Stimulated activated CD4-positive, alpha-beta T cell treated with anti-CD3 and anti-CD28 coated beads, Interleukin-1b, Interleukin-23, amount 100 ng/mL, for 48 hours (primary cell): Measurements from ENCODE around the gene SP140.
"Not testable (repeated sequence)": the region's sequence is repeated elsewhere in the genome, so short reads cannot be mapped to it uniquely, and the experiment has no call there.

Source experiments
- DNase-seq: peaks from one replicate; pipeline ENCODE4 v3.0.0-alpha.2; 2020

Gene SP140

GRCh38 chr2:230225486-230225885 is at the start of gene SP140:
Gene SP140 (plus strand): TSS chr2:230225736. CDS start chr2:230225845, 109 bp downstream.
- peak; percentile 89 for DNase-seq

DNA sequence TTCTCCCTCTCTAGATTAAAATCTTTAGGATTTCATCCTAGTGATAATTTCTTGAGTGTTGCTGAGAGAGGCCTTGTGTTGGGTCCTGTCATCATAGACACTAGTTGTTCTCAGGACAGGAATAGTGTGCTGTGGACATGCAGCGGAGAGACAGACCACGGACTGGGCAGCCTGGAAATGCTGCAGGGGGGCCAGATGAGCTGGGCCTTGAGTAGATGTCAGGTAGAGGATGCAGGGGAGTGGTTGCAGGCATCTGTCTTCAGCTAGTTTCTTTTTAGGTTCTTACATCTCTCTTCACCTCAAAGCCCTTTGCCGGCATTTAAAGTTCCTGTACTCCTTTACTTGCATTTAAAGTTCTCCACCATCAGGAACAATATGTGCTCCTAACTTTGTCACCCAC is 48.5 kb upstream of the SP140 start:
- DNase-seq: no peak

DNA sequence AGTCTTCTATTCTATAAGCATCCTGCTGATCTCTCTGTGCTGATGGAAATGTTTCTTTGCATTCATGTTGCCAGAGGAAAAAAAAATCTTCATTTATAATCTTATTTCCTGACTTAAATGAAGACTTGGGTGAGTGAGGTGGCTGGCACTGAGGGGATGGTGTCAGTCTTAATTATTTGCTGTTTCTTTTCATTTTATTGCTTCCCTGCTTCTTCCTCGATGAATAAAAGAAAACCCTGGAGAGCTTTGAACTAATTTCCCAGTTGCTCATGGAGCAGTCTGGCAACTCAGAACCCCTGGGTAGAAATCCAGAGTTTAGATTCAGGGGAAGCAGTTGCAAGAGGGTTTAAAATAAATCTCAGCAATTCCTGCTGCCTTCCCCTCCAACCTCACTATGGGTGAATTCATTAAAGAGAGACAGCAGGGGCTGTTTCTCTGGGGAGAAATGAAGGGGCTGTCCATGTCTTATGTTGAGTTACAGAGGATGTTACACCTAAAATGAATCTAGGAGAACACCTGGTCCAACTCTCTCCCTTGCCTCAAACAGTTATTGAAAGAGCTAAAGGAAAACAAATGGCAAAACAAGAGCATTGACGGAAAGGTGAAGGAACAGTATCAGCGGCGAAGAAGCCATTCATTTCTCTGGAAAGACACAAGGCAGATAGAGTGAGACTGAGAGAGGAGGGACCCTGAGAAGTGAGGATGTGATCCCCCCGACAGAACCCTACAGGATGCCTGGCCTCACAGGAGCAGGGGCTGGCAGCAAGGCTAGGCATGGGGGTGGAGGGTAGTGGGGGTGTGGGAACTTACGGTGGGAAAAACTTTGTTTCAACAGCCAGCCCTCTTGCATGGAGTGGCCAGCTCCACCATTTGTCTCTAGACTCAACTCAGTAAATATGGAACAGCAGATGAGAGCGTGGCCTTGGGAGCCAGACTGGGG is 46.7 kb upstream of the SP140 start:
- DNase-seq: no peak

GRCh38 chr2:230179907-230180306 is 45.6 kb upstream of the SP140 start:
- no peak for DNase-seq

GRCh38 chr2:230181195-230181594 is 44.3 kb upstream of the SP140 start:
- no peak for DNase-seq

DNA sequence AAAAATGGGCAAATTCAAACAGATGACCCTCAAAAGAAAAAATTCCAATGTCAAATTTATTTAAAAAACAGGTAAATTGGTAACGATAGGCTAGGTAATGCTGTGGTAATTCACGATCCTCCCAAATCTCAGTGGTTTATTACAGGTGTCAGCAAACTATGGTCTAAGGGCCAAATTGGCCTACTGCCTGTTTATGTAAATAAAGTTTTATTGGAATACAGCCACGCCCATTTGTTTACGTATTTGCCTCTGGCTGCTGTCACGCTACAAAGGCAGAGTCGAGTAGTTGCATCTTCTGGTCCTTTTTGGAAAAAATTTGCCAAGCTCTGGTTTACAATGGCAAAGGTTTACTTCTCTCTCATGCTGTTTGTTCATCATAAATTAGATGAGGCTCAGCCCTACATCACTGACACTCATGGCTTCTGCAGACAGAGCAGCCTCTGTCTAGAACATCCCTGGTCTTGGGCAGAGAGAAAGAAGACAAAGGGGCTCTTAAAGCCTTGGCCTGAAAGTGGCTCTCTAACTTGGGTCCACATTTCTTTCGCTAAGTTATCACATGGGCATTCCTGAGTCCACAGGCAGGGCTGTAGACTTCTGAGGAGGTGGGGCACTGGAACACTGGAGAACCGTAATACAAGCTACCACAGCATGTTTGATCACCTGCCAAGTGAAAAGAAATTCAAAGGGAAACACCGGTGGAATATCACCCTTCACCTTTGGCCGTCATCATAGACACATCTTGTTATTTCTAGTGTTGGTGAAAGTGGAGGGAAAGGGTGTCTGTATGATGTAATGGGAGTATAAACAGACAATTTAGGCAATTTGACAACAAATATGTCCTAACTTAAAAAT is 40.6 kb upstream of the SP140 start:
- DNase-seq: no peak

DNA sequence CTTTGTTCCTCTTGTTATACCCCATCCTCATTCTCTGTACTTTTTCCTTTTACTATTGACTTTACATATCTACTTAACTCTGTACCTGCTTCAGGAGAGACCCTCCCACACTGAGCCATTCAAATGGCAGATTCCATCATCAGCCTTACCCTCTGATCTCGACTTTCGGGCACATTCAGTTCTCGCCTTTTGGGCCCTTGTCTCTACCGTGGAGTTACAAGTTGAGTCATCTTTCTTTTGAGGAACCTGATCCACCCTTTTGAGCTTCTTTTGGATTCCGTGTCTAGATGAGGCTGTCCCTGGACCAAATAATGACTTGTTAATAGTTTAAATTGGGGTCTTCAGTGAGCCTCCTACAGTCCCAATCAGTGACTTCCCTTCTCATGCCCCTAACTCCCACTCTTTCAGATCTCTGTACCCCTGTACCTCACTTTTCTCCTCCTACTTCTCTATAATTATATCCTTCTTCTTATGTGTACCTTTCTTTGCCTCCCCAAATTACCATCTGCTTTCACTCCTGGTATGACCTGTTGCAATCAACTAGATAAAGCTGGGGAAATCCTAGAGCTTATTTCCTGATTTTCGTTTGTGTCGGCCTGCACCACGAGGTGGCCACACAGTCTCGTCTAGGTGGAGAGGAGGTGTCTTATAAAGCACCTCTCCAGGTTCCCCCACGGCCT is 23.0 kb upstream of the SP140 start:
- peak; percentile 31 for DNase-seq

GRCh38 chr2:230203110-230203676 is 22.3 kb upstream of the SP140 start:
- DNase-seq: no peak

DNA sequence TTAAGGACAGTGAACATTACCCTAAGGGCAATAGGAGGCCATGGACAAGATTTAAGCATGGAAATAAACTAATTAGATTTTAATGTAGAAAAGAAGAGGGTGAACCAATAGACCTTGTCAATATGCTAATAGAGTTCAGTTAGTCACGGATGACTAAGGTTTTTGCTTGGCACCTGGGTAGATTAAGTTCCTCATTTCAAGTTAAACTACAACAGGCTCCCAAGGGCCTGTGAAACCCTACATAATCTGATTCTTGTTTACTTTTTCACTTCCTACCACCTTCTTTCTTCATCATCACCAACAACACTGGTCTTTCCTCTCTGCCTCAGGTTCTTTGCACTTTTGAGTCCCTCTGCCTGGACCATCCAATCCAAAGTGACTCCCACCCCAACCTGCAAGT is 20.5 kb upstream of the SP140 start:
- no peak for DNase-seq

- DNase-seq: no peak
Observed at GRCh38 chr2:230205721-230206120, 19.8 kb upstream of the SP140 start.

- DNase-seq: no peak
Observed at GRCh38 chr2:230208576-230208975, 17.0 kb upstream of the SP140 start.

GRCh38 chr2:230209422-230210051 is 16.0 kb upstream of the SP140 start:
- DNase-seq: no peak

DNA sequence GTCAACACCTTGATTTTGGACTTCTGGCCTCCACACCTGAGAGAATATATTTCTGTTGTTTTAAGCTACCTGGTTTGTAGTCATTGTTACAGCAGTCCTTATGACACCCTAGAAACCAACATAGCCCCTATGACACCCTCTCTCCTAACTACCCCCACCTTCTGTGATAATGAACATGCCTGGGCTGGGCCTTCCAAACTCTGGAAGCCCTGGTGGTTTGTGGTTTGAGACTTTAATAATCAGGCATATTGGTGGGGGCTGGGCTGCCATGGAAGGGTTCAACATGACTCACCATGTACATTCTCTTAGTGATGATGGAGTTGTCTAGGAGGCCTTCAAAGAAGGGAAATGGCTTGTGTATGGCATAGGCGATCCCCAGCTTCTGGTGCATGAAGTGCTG is 9.0 kb upstream of the SP140 start:
- DNase-seq: no peak

- DNase-seq: no peak
Observed at GRCh38 chr2:230217424-230217823, 8.1 kb upstream of the SP140 start.

GRCh38 chr2:230218421-230218820 is 7.1 kb upstream of the SP140 start:
- DNase-seq: no peak

DNA sequence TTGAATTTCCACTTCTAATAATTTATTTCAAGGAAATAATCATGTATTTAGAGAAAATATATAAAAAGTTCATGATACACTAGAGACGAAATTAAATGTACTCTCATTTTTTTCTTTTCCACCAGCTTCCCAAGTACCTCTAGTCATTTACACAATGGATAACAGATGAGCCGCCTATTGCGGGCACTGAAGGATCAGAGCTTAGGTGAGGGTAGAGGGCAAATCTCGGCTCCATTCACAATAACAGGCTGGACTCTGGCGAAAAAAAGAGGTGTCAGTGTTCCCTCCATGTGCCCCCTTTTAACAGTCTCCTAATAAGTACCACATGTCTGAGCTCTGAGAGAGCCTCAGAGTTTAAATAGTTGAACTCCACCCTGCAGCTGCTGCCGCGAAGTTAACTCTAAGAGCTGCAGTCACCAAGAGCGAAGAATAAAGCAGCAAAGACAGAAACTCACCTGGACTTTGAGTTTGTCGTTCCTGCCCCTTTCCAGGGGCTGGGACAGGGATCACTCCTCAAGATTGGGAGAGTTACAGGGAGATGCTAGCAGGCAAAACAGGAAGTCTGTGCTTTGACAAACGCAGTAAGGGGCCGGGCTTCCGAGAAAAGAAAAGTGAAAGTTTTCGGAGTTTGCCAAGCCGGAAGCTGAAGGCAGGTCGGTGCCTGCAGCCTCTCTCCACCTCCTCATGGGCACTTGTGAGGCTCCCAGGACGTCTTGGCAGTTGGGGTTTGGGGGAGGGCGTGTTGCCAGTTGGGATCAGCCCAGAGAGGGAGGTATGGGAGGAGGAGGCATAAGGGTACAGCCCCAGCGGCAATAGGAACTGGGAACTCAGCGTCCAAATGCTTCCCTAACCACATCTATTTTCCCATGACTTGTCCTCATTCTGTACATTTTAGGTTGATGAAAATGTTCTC is 5.9 kb upstream of the SP140 start, which contains the start of gene SP110:
Gene SP110, minus strand, starts transcription at position 566 of the 913 bp plus-strand sequence. CDS start 3,057 bp downstream, outside the sequence.
- peak; percentile 79 for DNase-seq

DNA sequence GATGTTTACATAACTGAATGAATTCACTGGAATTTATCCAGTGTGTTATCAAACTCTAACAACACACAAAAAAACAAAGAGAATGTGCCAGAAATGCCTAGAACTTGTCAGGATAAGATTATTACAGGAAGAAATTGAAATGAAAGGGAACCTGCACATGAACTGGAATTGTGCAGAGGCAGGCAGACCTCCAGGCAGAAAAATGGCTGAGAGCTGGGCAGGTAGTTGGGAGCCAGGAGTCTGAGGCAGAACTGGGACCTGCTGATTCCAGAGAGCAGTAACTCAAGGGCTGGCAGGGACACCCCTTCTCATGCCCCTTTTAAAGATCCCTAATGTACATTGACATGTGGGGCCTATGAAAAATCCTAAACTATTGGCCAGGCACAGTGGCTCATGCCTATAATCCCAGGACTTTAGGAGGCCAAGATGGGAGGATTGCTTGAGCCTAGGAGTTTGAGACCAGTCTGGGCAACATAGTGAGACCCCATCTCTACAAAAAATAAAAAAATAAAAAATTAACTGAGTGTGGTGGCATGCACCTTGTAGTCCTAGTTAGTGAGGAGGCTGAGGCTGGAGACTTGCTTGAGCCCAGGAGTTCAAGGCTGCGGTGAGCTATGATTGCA is 5.1 kb upstream of the SP140 start:
- no peak for DNase-seq

DNA sequence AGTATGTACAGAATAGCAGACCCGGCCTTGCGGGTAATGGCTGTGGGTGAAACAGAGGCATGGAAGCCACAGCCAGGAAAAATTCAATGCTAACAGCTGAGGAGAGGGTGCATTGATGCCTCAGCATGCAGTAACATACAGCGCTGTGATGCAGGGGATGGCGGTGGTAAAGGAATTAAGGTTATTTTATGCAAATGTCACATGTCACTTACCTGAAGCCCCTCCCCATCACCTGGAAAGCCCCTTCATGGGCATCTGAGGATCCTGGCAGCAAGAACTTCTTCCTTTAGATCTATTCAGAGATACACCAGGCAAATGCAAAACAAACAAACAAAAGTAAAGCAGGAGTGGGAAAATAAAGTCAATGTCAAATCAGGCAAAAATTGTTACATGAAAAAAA is 4.0 kb upstream of the SP140 start:
- no peak for DNase-seq

DNA sequence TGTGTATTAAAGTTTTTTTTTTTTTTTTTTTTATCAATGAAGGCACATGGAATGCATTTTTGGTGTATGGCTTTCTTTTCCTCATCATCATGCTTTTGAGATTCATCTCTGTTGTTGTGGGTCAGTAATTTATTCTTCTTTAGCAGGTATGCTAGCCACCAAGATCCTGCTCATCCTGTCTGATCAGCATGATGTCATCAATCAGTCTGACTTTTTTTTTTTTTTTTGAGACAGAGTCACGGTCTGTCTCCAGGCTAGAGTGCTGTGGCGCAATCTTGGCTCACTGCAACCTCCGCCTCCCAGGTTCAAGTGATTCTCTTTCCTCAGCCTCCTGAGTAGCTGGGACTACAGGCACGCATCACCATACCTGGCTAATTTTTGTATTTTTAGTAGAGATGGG is 2.7 kb upstream of the SP140 start:
- DNase-seq: not testable (repeated sequence)

DNA sequence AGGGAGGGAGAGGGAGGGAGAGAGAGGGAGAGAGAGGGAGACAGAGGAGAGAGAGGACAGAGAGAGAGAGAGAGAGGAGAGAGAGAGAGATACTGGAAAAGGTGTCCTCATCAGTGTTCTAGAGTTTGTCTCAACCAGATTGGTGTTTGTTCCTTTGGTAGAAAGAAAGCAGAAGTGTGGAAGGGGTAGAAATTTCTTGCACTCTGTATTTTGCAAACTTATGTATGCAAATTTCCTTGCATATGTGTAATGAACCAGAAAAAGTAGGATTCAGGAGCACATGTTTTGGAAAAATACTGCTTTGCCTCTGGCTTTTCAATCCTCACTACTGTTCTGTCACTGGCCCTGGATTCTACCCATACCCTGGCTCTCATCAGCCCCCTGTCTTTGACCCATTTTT is 1.1 kb upstream of the SP140 start:
- DNase-seq: no peak
